HCT116 (cell line): ENCODE data around the gene RAI1. TPM values are rescaled to one million over a fixed set of nuclear protein-coding genes. Genes with fewer than 3 reads are reported as not detected.

ENCODE experiments used
- ATAC-seq: fragments of 200-7000 bp; cut with Tn5 transposase; 2 replicates; pipeline ENCODE4 v1.9.1; 2020; ENCODE audit warnings: mild to moderate bottlenecking, moderate library complexity
- BruUV-seq: library from RNA; stranded (reverse); fragments of 400-500 nt; replicated peaks from 2 replicates; lab custom pipeline; 2021; lab: Mats Ljungman, UMichigan
- CTCF ChIA-PET: fragments of 300-600 bp; sonication (Branson Sonifier 250); formaldehyde crosslinking; loops from one replicate; lab custom pipeline; 2021; ENCODE audit warnings: antibody characterized with exemption; lab: Charles Lee
- POLR2A ChIA-PET: fragments of 300-600, 350-600 bp; sonication (Branson Sonifier 250); formaldehyde crosslinking; loops from one replicate; lab custom pipeline; 2021; ENCODE audit warnings: antibody characterized with exemption; lab: Charles Lee
- RAD21 ChIA-PET, 2 experiments: fragments of 300-600 bp; sonication (Branson Sonifier 250); formaldehyde crosslinking; loops; one replicate each; lab custom pipeline; 2023; ENCODE audit warnings: low total read pairs in 2 of 2; ENCODE audit not compliant: uncharacterized antibody in 2 of 2, unreplicated experiment in 2 of 2, low non-redundant PET in 1 of 2; lab: Charles Lee
- DNase-seq: peaks from one replicate; pipeline ENCODE4 v3.0.0-alpha.2; 2010; ENCODE audit warnings: low read depth, low spot score
- H2AFZ ChIP-seq: fragments of 200-600 bp; shearing (Covaris generic), sonication (generic); 2 replicates; pipeline ENCODE4 v1.6.1; 2017; ENCODE audit warnings: low read depth, mixed run types, mixed read lengths, antibody characterized with exemption, low read length; ENCODE audit not compliant: poor library complexity, severe bottlenecking
- H3K27ac ChIP-seq: 2 replicates; pipeline ENCODE4 v1.5.1; 2012; ENCODE audit warnings: low read depth, low read length
- H3K27me3 ChIP-seq: fragments of 200-600 bp; sonication (generic); 2 replicates; pipeline ENCODE4 v1.6.1; 2016; ENCODE audit warnings: mixed run types, low read length, mixed read lengths; ENCODE audit not compliant: insufficient read depth
- H3K36me3 ChIP-seq, 2 experiments: fragments of 200-500 bp in 1 of 2; fragments of 200-600 bp in 1 of 2; sonication (Bioruptor generic) in 1 of 2; sonication (generic) in 1 of 2; 2 replicates each; pipeline versions ENCODE4 v1.5.1 to v1.6.1; 2014 to 2016; ENCODE audit warnings: low read length in 2 of 2, inconsistent platforms in 1 of 2, mixed read lengths in 1 of 2, mixed run types in 1 of 2; ENCODE audit not compliant: insufficient read depth in 2 of 2, control insufficient read depth in 1 of 2
- H3K4me1 ChIP-seq, 2 experiments: fragments of 200-600 bp in 1 of 2; sonication (generic) in 1 of 2; 2 replicates each; pipeline versions ENCODE4 v1.5.1 to v1.6.1; 2012 to 2017; ENCODE audit warnings: low read length in 2 of 2, inconsistent platforms in 1 of 2, mild to moderate bottlenecking in 1 of 2, mixed read lengths in 1 of 2, mixed run types in 1 of 2, moderate library complexity in 1 of 2; ENCODE audit not compliant: insufficient read depth in 2 of 2, control insufficient read depth in 1 of 2
- H3K4me2 ChIP-seq: fragments of 200-600 bp; sonication (generic); 2 replicates; pipeline ENCODE4 v1.6.1; 2017; ENCODE audit warnings: mixed run types, low read length, mixed read lengths
- H3K4me3 ChIP-seq, 2 experiments: fragments of 200-600 bp in 1 of 2; sonication (generic) in 1 of 2; replicated peaks in 1 of 2; 2 replicates each; pipeline ENCODE4 v1.5.1; 2011 to 2016; ENCODE audit warnings: low read length in 2 of 2, control low read depth in 1 of 2, low read depth in 1 of 2, mild to moderate bottlenecking in 1 of 2, mixed read lengths in 1 of 2, mixed run types in 1 of 2
- H3K79me2 ChIP-seq: fragments of 200-600 bp; sonication (generic); 2 replicates; pipeline ENCODE4 v1.6.1; 2017; ENCODE audit warnings: mild to moderate bottlenecking, mixed run types, low read length, moderate library complexity, mixed read lengths; ENCODE audit not compliant: insufficient read depth
- H3K9ac ChIP-seq: fragments of 200-600 bp; sonication (generic); 2 replicates; pipeline ENCODE4 v1.6.1; 2016; ENCODE audit warnings: low read length, mixed read lengths
- H3K9me2 ChIP-seq: fragments of 200-600 bp; sonication (generic), shearing (Covaris generic); 2 replicates; pipeline ENCODE4 v1.6.1; 2017; ENCODE audit warnings: mixed run types, mild to moderate bottlenecking, moderate library complexity; ENCODE audit not compliant: insufficient read depth
- H3K9me3 ChIP-seq, 2 experiments: fragments of 200-500 bp in 1 of 2; fragments of 200-600 bp in 1 of 2; sonication (Bioruptor generic) in 1 of 2; sonication (generic) in 1 of 2; 2 replicates each; pipeline ENCODE4 v1.6.1; 2014 to 2017; ENCODE audit warnings: low read length in 2 of 2, mixed read lengths in 2 of 2, inconsistent platforms in 1 of 2, low read depth in 1 of 2, mild to moderate bottlenecking in 1 of 2, mixed run types in 1 of 2, moderate library complexity in 1 of 2; ENCODE audit not compliant: control insufficient read depth in 1 of 2, insufficient read depth in 1 of 2
- H4K20me1 ChIP-seq: fragments of 200-600 bp; sonication (generic), shearing (Covaris generic); 2 replicates; pipeline ENCODE4 v1.6.1; 2017; ENCODE audit warnings: mixed run types, mild to moderate bottlenecking, moderate library complexity; ENCODE audit not compliant: insufficient read depth
- CEBPB ChIP-seq: IDR thresholded peaks from 2 replicates; pipeline ENCODE4 v1.6.1; 2012; ENCODE audit warnings: low read depth
- ELF1 ChIP-seq: IDR thresholded peaks from 2 replicates; pipeline ENCODE4 v1.6.1; 2012; ENCODE audit warnings: low read depth, borderline replicate concordance
- FOSL1 ChIP-seq: IDR thresholded peaks from 2 replicates; pipeline ENCODE4 v1.6.1; 2012; ENCODE audit warnings: low read depth
- JUND ChIP-seq: IDR thresholded peaks from 2 replicates; pipeline ENCODE4 v1.6.1; 2012
- POLR2A ChIP-seq: IDR thresholded peaks from 2 replicates; pipeline ENCODE4 v1.7.0; 2011; ENCODE audit warnings: borderline replicate concordance; ENCODE audit not compliant: insufficient read depth, insufficient read length; ENCODE audit errors: extremely low read depth
- RAD21 ChIP-seq: IDR thresholded peaks from 2 replicates; pipeline ENCODE4 v1.6.1; 2012; ENCODE audit warnings: low read depth, mild to moderate bottlenecking
- SIN3A ChIP-seq: IDR thresholded peaks from 2 replicates; pipeline ENCODE4 v1.6.1; 2012; ENCODE audit warnings: low read depth
- SRF ChIP-seq: IDR thresholded peaks from 2 replicates; pipeline ENCODE4 v1.6.1; 2012; ENCODE audit warnings: low read depth
- YY1 ChIP-seq: IDR thresholded peaks from 2 replicates; pipeline ENCODE4 v1.6.1; 2011; ENCODE audit warnings: low read length, low read depth, moderate library complexity, mild to moderate bottlenecking; ENCODE audit not compliant: insufficient replicate concordance; ENCODE audit errors: extremely low read depth
- ZFX ChIP-seq: fragments of 450-650 bp; IDR thresholded peaks from 2 replicates; pipeline ENCODE4 v1.6.1; 2017
- ZNF274 ChIP-seq: fragments of 200-500 bp; sonication (Bioruptor generic); IDR thresholded peaks from 2 replicates; pipeline ENCODE4 v1.6.1; 2014; ENCODE audit warnings: mild to moderate bottlenecking, low read depth, low read length, inconsistent platforms
- intact Hi-C: fragments of 100-400 bp; cut with micrococcal nuclease; formaldehyde crosslinking; loops from 2 replicates; pipeline ENCODE4 v1.10.0; 2022
- total RNA-seq: library from RNA; stranded (reverse); gene quantifications from one replicate; pipeline ENCODE4 v1.2.1, GENCODE V29; 2021; ENCODE audit not compliant: unreplicated experiment
- TF ChIP-seq, protein P1 (sequence below), 3 experiments: fragments of 200-600 bp in 1 of 3; sonication (generic) in 1 of 3; IDR thresholded peaks in 2 of 3; conservative IDR thresholded peaks in 1 of 3; 2 replicates each; pipeline ENCODE4 v1.5.1; 2012 to 2017; ENCODE audit warnings: low read depth in 2 of 3, low read length in 2 of 3, antibody characterized with exemption in 1 of 3, borderline replicate concordance in 1 of 3, control low read depth in 1 of 3, mild to moderate bottlenecking in 1 of 3, mixed read lengths in 1 of 3, mixed run types in 1 of 3, moderate library complexity in 1 of 3; ENCODE audit not compliant: insufficient read depth in 1 of 3
- TF ChIP-seq, protein P2 (sequence below): IDR thresholded peaks from 2 replicates; pipeline ENCODE4 v1.6.1; 2012

Gene RAI1
- total RNA-seq, 1 experiment from 2014 or later, result 38.5 TPM

DNA sequence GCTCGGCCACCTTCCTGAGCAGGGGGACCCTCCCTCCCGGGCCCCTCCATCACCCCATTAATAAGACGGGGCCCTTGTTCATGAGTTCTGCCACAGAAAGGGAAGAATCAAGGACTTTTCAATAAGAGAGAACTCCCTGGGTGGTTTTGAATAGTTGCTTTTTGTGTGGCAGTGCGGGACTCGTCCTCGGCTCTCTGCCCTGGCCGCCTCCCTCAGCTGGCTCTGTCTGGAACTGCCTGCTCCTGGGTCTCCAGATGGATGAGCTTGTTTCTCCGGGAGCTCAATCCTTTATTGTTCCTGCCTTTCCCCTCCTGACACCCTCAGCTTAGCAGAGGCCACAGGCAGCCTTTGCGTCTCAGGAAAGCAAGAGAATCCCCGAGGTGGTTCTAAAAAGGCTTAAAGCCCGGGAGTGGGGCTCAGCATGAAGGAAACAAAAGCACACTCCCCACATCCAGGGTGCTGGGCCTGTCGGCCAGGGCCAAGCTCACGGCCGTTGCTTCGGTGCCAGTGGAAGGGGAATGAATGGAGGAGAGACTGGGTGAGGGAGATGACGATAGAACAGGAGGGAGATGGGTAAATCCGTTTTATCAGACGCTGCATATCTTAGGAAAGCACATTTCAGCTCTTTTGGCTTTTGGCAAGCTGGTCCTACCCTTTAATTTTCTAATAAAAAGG lies 60.2 kb downstream of the RAI1 start:
- DNase-seq (no peak), ATAC-seq (no peak)
- Histone ChIP-seq H3K9me2 (no peaks in the 10 kb centered on the region), H3K4me2 (no peak overlapping the region), H3K79me2 (peaks cover 73% of the 10 kb centered on the region), H3K4me1 (peaks cover 45 to 49% of the 10 kb centered on the region in 2 experiments), H3K36me3 (no peaks in the 10 kb centered on the region), H3K27me3 (no peaks in the 10 kb centered on the region), H3K9me3 (no peaks in the 10 kb centered on the region), H4K20me1 (no peaks in the 10 kb centered on the region), H3K9ac (no peak overlapping the region), H2AFZ (no peak overlapping the region), H3K4me3 (no peak overlapping the region), H3K27ac (no peak overlapping the region)
- ChIA-PET POLR2A (interaction anchor here (1.3 kb wide), 1 partner anchor 95 kb away, joined by 3 read pairs; no protein-coding TSS in a partner anchor), CTCF (no interaction called here), RAD21 (no interaction called here)
- intact Hi-C loops, result no loop called here
- TF ChIP-seq, protein P1, sequence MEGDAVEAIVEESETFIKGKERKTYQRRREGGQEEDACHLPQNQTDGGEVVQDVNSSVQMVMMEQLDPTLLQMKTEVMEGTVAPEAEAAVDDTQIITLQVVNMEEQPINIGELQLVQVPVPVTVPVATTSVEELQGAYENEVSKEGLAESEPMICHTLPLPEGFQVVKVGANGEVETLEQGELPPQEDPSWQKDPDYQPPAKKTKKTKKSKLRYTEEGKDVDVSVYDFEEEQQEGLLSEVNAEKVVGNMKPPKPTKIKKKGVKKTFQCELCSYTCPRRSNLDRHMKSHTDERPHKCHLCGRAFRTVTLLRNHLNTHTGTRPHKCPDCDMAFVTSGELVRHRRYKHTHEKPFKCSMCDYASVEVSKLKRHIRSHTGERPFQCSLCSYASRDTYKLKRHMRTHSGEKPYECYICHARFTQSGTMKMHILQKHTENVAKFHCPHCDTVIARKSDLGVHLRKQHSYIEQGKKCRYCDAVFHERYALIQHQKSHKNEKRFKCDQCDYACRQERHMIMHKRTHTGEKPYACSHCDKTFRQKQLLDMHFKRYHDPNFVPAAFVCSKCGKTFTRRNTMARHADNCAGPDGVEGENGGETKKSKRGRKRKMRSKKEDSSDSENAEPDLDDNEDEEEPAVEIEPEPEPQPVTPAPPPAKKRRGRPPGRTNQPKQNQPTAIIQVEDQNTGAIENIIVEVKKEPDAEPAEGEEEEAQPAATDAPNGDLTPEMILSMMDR (IDR thresholded peaks at IDR 0.05 in 2 of 3, conservative IDR thresholded peaks at IDR 0.05 in 1 of 3; ENCODE audit: borderline replicate concordance in 1 of 3, insufficient read depth in 1 of 3, low read depth in 2 of 3, low read length in 2 of 3), result no peak
- TF ChIP-seq ZNF274, result no peak
- TF ChIP-seq JUND, result no peak
- TF ChIP-seq POLR2A, result no peak
- no peak for TF ChIP-seq ELF1
- TF ChIP-seq FOSL1, result no peak
- no TSS peak for BruUV-seq

DNA sequence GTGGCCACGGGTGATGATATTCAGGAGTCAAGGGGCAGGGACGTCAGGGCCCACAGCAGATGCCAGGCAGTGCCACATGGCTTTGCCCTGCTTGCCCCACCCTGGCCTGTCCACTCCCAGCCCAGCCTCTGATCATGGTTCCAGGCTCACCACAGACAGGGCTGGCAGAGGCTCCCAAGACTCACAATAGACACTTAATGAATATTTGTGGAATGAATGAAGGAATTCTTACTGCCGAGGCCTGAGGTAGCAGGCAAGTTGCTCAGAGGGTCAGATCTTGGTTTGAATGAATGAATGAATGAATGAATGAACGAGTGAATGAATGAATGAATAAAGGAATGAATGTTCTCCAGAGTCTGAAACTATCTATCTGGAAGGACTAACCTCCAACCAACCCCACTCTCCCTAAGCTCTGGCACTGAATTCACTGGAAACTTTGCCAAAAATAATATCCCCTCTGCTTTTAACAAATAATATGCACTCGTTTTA lies 60.9 kb downstream of the RAI1 start:
- H3K4me1 ChIP-seq, result peaks cover 44 to 49% of the 10 kb centered on the region in 2 experiments
- no peaks in the 10 kb centered on the region for H3K36me3 ChIP-seq
- BruUV-seq, result no TSS peak
- CTCF ChIA-PET, result no interaction called here
- H4K20me1 ChIP-seq, result no peaks in the 10 kb centered on the region
- no peak overlapping the region for H3K4me2 ChIP-seq
- POLR2A ChIA-PET, result no interaction called here
- H3K4me3 ChIP-seq, result no peak overlapping the region
- peaks cover 69% of the 10 kb centered on the region; the same call in 1 of the 2 replicates for H3K79me2 ChIP-seq
- no peak overlapping the region for H3K27ac ChIP-seq
- no peak for ATAC-seq
- H2AFZ ChIP-seq, result no peak overlapping the region
- H3K27me3 ChIP-seq, result no peaks in the 10 kb centered on the region
- H3K9me3 ChIP-seq, result no peaks in the 10 kb centered on the region
- H3K9me2 ChIP-seq, result no peaks in the 10 kb centered on the region
- no peak for TF ChIP-seq RAD21
- no peak for TF ChIP-seq CEBPB
- TF ChIP-seq, protein P2, sequence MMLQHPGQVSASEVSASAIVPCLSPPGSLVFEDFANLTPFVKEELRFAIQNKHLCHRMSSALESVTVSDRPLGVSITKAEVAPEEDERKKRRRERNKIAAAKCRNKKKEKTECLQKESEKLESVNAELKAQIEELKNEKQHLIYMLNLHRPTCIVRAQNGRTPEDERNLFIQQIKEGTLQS, result no peak
- TF ChIP-seq YY1, result no peak
- TF ChIP-seq SIN3A, result no peak
- no peak for TF ChIP-seq SRF
- no peak for TF ChIP-seq ZFX
- intact Hi-C loops, result no loop called here
- RAD21 ChIA-PET, result no interaction called here
- DNase-seq, result no peak
- H3K9ac ChIP-seq, result no peak overlapping the region
